ENCODE results near the gene CXorf65.
A peak's percentile ranks its signal among the peaks of the same experiment; 100 is the strongest.

The CXorf65 gene

DNA sequence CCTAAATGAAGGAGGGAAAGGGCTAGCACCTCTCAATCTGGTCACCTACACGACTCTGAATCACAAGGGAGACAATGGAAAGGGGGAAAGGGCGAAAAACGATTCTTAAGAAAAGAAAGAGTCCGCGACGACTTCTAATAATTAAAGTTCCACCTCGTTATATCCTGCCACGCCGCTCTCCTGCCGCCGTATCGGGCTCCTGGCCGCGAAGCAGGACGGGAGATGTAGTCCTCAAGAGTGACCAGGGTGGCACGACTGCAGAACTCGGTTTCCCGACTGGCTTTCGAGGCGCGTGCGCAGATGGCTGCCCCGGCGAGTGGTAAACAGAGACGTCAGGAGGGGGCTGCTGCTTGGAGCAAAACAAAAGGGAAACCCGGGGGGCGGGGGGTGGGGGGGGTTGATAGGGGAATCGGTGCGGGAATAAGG, 11.0 kb downstream of the CXorf65 start, which contains the start of gene FOXO4:
Gene FOXO4, plus strand, starts transcription at position 297 of the 426 bp plus-strand sequence. CDS start 678 bp downstream, outside the sequence.
- Histone ChIP-seq H3K4me3 (ENCODE audit: low read length in 2 of 2) (peak within 1 kb of the TSS; percentile 81 to 84), H3K27me3 (ENCODE audit: control insufficient read depth in 1 of 2, insufficient read depth in 2 of 2, low read length in 2 of 2) (peaks cover 0 to 6% of the 10 kb centered on the region in 2 donors), H3K9ac (ENCODE audit: low read length in 2 of 2) (peak within 1 kb of the TSS; percentile 63 to 74), H3K9me3 (ENCODE audit: control insufficient read depth in 2 of 2, low read length in 2 of 2) (no peaks in the 10 kb centered on the region), H3K4me1 (ENCODE audit: control insufficient read depth, insufficient read depth, low read length) (peaks cover 12% of the 10 kb centered on the region), H3K36me3 (ENCODE audit: control insufficient read depth in 2 of 2, insufficient read depth in 2 of 2, low read length in 2 of 2) (no peaks in the 10 kb centered on the region), H3K27ac (ENCODE audit: low read length) (no peak within 1 kb of the TSS)

DNA sequence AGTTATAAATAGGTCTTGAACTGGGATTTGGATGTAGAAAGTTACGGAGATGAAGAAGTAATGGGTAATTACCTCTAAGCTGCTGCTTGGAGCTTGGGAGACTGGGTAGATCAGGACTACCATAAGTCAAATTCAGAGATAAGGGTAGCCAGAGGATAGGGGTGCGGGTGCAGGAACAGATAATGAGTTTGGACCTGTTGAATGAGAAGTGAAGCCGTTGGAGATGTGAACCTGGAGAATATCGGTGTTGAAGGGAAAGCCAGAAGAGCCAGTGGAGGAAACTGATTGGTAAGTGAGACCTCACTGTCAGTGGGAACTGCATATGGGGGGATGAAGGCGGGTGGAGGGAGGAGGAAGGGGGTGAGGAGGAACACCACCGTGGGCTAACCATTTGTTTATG, 11.5 kb downstream of the CXorf65 start:
- Histone ChIP-seq H3K27me3 (ENCODE audit: control insufficient read depth in 1 of 2, insufficient read depth in 2 of 2, low read length in 2 of 2) (peaks cover 0 to 6% of the 10 kb centered on the region in 2 donors), H3K9ac (ENCODE audit: low read length in 2 of 2) (peak overlapping the region in 1 of 2 donors; percentile 63), H3K27ac (ENCODE audit: low read length) (no peak overlapping the region), H3K4me3 (ENCODE audit: low read length in 2 of 2) (peak overlapping the region; percentile 70 to 81), H3K36me3 (ENCODE audit: control insufficient read depth in 2 of 2, insufficient read depth in 2 of 2, low read length in 2 of 2) (no peaks in the 10 kb centered on the region), H3K9me3 (ENCODE audit: control insufficient read depth in 2 of 2, low read length in 2 of 2) (no peaks in the 10 kb centered on the region), H3K4me1 (ENCODE audit: control insufficient read depth, insufficient read depth, low read length) (peaks cover 12% of the 10 kb centered on the region)

DNA sequence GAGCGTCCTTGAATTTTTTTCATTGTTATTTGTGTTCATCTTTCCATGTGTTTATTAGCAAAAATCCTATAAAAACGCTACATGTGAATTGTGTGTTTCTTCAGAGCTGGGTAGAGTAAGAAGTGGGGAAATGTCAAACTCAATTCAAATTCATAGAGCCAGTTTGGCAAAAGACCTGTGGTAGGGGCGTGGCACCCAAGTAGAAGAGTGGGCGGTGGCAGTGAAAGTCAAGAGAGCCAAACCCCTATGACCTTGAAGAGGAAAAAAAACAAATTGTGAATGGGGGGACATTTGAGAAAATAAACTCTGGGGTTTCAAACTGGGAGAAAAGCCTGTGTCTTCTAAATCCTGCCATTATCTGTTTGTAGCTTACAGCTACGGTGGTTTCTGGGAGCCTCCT, 15.3 kb downstream of the CXorf65 start:
- peaks cover 0 to 4% of the 10 kb centered on the region in 2 donors for H3K27me3 ChIP-seq (ENCODE audit: control insufficient read depth in 1 of 2, insufficient read depth in 2 of 2, low read length in 2 of 2)
- no peaks in the 10 kb centered on the region for H3K9me3 ChIP-seq (ENCODE audit: control insufficient read depth in 2 of 2, low read length in 2 of 2)
- no peak overlapping the region for H3K27ac ChIP-seq (ENCODE audit: low read length)
- H3K36me3 ChIP-seq (ENCODE audit: control insufficient read depth in 2 of 2, insufficient read depth in 2 of 2, low read length in 2 of 2): no peaks in the 10 kb centered on the region
- H3K4me3 ChIP-seq (ENCODE audit: low read length in 2 of 2): no peak overlapping the region
- H3K9ac ChIP-seq (ENCODE audit: low read length in 2 of 2): no peak overlapping the region
- peaks cover 4% of the 10 kb centered on the region for H3K4me1 ChIP-seq (ENCODE audit: control insufficient read depth, insufficient read depth, low read length)

DNA sequence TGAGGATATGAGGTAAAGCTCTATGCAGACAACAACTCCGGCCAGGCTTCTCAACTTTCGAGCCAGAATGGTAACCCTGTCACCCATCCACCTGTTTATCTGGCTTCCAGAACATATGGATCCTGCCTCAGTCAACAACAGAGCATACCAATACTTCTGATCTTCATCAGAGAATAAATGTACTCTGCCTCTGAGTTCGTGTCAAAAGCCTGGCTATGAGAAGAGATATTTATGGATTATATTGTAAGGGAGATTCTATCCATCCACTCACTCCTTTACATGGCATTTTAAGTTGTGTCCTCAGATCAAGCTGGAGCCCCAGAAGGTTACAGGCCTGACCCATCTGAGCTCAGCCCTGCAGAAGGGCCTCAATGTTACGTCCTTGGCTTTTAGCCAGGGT, 20.6 kb downstream of the CXorf65 start:
- H3K27me3 ChIP-seq (ENCODE audit: control insufficient read depth in 1 of 2, insufficient read depth in 2 of 2, low read length in 2 of 2): peaks cover 0 to 5% of the 10 kb centered on the region in 2 donors
- no peaks in the 10 kb centered on the region for H3K36me3 ChIP-seq (ENCODE audit: control insufficient read depth in 2 of 2, insufficient read depth in 2 of 2, low read length in 2 of 2)
- no peaks in the 10 kb centered on the region for H3K4me1 ChIP-seq (ENCODE audit: control insufficient read depth, insufficient read depth, low read length)
- H3K9me3 ChIP-seq (ENCODE audit: control insufficient read depth in 2 of 2, low read length in 2 of 2): no peaks in the 10 kb centered on the region
- no peak overlapping the region for H3K9ac ChIP-seq (ENCODE audit: low read length in 2 of 2)
- no peak overlapping the region for H3K4me3 ChIP-seq (ENCODE audit: low read length in 2 of 2)
- H3K27ac ChIP-seq (ENCODE audit: low read length): no peak overlapping the region

DNA sequence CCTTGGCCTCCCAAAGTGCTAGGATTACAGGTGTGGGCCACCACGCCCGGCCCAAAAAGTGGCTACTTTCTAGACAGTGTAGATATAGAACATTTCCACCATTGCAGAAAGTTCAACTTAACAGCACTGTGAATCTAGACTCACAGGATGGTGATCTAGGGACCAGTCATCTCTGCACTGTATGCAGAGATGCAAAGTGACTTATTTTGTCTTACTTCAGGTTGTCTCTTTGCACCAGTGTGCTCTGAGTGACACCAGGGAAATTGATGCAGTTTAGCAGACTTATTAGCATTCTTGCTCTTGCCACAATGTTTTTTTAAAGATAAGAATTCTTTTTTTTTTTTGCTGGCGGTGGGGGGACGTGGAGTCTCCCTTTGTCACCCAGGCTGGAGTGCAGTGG, 23.7 kb downstream of the CXorf65 start:
- H3K27me3 ChIP-seq (ENCODE audit: control insufficient read depth in 1 of 2, insufficient read depth in 2 of 2, low read length in 2 of 2): peaks cover 0 to 4% of the 10 kb centered on the region in 2 donors
- H3K9ac ChIP-seq (ENCODE audit: low read length in 2 of 2): no peak overlapping the region
- no peak overlapping the region for H3K4me3 ChIP-seq (ENCODE audit: low read length in 2 of 2)
- H3K9me3 ChIP-seq (ENCODE audit: control insufficient read depth in 2 of 2, low read length in 2 of 2): no peaks in the 10 kb centered on the region
- H3K27ac ChIP-seq (ENCODE audit: low read length): no peak overlapping the region
- no peaks in the 10 kb centered on the region for H3K4me1 ChIP-seq (ENCODE audit: control insufficient read depth, insufficient read depth, low read length)
- H3K36me3 ChIP-seq (ENCODE audit: control insufficient read depth in 2 of 2, insufficient read depth in 2 of 2, low read length in 2 of 2): no peaks in the 10 kb centered on the region

DNA sequence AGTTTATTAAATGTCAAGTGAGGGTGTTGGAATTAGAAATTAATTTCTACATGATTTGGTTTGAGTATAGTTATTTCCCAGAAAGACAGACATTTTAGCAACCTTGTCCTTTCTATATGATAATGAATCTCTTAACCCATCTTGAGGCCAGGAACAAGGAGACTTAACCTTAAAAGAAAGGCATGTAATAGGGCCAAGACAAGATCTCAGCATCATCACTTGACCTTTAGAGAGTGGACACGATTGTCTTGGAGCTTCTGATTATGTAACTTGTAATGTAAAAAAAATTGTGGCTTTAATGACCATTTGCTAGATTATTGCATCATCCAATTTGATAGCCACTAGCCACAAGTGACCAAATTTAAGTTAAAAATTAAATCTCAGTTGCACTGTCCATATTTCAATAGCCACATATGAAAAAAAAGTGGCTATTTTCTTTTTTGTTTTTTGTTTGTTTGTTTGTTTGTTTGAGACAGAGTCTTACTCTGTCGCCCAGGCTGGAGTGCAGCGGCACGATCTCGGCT, 24.4 kb downstream of the CXorf65 start:
- H3K4me1 ChIP-seq (ENCODE audit: control insufficient read depth, insufficient read depth, low read length): no peaks in the 10 kb centered on the region
- no peak overlapping the region for H3K4me3 ChIP-seq (ENCODE audit: low read length in 2 of 2)
- no peak overlapping the region for H3K27ac ChIP-seq (ENCODE audit: low read length)
- H3K9ac ChIP-seq (ENCODE audit: low read length in 2 of 2): no peak overlapping the region
- H3K27me3 ChIP-seq (ENCODE audit: control insufficient read depth in 1 of 2, insufficient read depth in 2 of 2, low read length in 2 of 2): peaks cover 0 to 4% of the 10 kb centered on the region in 2 donors
- no peaks in the 10 kb centered on the region for H3K9me3 ChIP-seq (ENCODE audit: control insufficient read depth in 2 of 2, low read length in 2 of 2)
- H3K36me3 ChIP-seq (ENCODE audit: control insufficient read depth in 2 of 2, insufficient read depth in 2 of 2, low read length in 2 of 2): no peaks in the 10 kb centered on the region

DNA sequence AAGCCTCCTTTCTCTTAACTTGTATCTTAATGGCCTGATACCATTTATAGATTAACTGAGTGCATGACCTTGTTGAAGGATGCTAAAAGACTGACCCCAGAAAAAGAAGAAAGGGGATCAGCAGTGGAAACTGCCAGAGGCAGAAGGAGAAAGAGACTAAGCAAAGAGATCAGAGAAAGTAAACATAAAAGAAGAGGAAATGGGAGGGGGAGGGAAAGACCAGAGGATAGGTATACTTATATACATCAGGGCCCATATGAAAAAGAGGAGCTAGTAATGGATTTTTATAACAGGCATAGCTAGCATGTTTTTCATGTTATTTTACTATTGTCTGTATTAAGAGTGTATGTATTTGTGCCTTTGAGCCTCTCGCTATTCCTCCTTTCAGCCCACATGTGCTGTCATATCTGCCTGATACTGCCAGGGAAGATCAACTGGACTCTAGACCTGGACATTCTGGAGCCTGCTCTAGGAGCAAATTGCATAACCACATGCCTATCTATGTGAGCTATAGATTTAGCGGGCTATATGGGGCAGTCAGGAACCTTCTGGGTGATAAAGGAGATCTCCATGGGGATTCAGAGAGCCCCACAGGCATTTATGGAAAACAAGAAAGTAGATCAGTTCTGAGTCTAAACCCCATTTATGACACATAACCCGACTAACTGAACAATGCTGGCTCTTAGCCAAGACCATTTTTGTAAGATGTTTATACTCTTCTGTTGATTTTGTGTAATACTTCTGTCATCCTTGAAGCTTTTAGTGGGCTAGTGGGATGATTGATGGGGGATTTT, 25.0 kb downstream of the CXorf65 start:
- Histone ChIP-seq H3K4me1 (ENCODE audit: control insufficient read depth, insufficient read depth, low read length) (no peaks in the 10 kb centered on the region), H3K27me3 (ENCODE audit: control insufficient read depth in 1 of 2, insufficient read depth in 2 of 2, low read length in 2 of 2) (peaks cover 0 to 8% of the 10 kb centered on the region in 2 donors), H3K9me3 (ENCODE audit: control insufficient read depth in 2 of 2, low read length in 2 of 2) (no peaks in the 10 kb centered on the region), H3K9ac (ENCODE audit: low read length in 2 of 2) (no peak overlapping the region), H3K36me3 (ENCODE audit: control insufficient read depth in 2 of 2, insufficient read depth in 2 of 2, low read length in 2 of 2) (no peaks in the 10 kb centered on the region), H3K4me3 (ENCODE audit: low read length in 2 of 2) (no peak overlapping the region), H3K27ac (ENCODE audit: low read length) (no peak overlapping the region)

DNA sequence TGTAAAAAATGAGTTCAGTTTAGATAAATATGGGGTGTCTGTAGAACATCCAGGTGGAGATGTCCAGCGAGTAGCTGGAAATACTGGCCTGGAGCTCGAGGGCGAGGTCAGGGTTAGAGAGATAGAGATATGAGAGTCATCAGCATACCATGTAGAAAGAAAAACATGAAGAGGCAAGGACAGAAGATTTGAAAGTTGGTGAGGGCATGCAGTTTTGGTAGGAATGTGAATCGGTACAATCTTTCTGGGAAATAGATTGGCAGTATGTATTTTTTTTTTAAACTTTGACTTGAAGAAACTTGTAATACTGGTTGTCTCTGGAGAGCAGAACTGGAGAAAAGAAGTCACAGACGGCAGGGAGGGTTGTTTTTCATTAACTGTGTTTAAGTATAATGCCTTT, 36.0 kb downstream of the CXorf65 start:
- Histone ChIP-seq H3K27ac (ENCODE audit: low read length) (no peak overlapping the region), H3K4me3 (ENCODE audit: low read length in 2 of 2) (no peak overlapping the region), H3K9me3 (ENCODE audit: control insufficient read depth in 2 of 2, low read length in 2 of 2) (no peaks in the 10 kb centered on the region), H3K27me3 (ENCODE audit: control insufficient read depth in 1 of 2, insufficient read depth in 2 of 2, low read length in 2 of 2) (peaks cover 0 to 4% of the 10 kb centered on the region in 2 donors), H3K36me3 (ENCODE audit: control insufficient read depth in 2 of 2, insufficient read depth in 2 of 2, low read length in 2 of 2) (no peaks in the 10 kb centered on the region), H3K4me1 (ENCODE audit: control insufficient read depth, insufficient read depth, low read length) (no peaks in the 10 kb centered on the region), H3K9ac (ENCODE audit: low read length in 2 of 2) (no peak overlapping the region)

DNA sequence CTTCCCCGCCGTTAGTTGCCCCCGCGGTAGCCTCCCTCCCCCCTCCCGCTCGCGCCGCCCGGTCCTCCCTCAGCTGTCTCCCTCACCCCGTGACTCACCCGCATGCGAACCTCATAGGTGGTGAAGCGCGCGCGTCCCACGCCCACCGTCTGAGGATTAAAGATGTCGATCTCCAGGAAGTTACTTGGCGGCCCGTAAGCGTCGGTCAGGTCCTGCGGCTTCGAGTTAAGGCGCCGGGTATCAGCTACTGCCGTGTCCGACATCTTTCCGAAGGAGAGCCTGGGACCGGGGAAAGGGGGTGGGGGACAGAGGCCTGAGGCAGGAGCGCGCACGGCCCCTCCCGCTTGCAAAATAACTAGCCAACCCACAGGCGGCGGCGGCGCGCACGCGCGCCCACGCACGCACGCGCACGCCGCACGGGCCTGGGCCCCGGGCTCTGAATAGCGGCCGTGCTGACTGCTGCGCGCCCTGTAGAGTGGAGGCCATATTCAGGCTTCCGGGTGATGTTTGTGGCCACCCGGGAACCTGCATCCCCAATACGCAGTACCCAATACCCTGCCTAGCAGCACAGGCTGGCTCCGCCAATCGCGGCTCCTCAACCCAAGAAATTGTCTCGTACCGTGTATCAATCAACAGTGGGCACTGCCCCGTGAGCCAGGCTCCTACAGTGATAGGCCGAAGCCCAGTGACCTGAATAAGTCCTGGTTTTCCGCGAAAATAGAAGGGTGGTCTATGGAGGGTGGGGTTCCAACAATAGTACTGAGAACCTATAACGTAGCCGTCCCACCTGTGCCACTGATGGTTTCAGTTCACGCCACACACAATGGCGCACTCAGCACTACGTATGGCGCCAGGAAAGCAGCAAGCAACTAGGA, 38.3 kb downstream of the CXorf65 start, which contains the start of gene SNX12:
Gene SNX12, minus strand, starts transcription at position 291 of the 875 bp plus-strand sequence. Its CDS starts 28 bp downstream, at position 263.
- Histone ChIP-seq H3K27ac (ENCODE audit: low read length) (peak within 1 kb of the TSS; percentile 73), H3K9me3 (ENCODE audit: control insufficient read depth in 2 of 2, low read length in 2 of 2) (no peaks in the 10 kb centered on the region)

DNA sequence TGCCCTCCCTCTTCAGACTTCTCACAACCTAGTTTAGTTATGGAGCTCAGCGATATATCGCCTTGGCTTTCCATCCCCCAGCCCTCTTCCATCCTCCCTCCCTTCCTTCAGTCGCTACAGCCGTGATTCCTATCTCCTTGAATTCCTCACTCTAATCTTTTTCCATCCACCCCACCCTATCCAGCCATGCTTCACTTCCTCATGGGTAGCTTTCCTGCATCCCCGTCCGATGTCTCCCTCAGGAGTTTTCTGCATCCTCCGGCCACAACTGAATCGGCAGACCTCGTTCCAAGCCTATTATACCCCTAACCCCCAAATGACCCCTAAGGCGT, 38.9 kb downstream of the CXorf65 start:
- H3K36me3 ChIP-seq (ENCODE audit: control insufficient read depth in 2 of 2, insufficient read depth in 2 of 2, low read length in 2 of 2): no peaks in the 10 kb centered on the region
- peak overlapping the region; percentile 73 for H3K27ac ChIP-seq (ENCODE audit: low read length)
- no peaks in the 10 kb centered on the region for H3K4me1 ChIP-seq (ENCODE audit: control insufficient read depth, insufficient read depth, low read length)
- peaks cover 0 to 4% of the 10 kb centered on the region in 2 donors for H3K27me3 ChIP-seq (ENCODE audit: control insufficient read depth in 1 of 2, insufficient read depth in 2 of 2, low read length in 2 of 2)
- H3K9ac ChIP-seq (ENCODE audit: low read length in 2 of 2): peak overlapping the region; percentile 72 to 81
- no peaks in the 10 kb centered on the region for H3K9me3 ChIP-seq (ENCODE audit: control insufficient read depth in 2 of 2, low read length in 2 of 2)
- H3K4me3 ChIP-seq (ENCODE audit: low read length in 2 of 2): peak overlapping the region; percentile 79 to 90

More for the DNA sequence above, 38.3 kb downstream of the CXorf65 start, which contains the start of gene SNX12:
- peaks cover 0 to 4% of the 10 kb centered on the region in 2 donors for H3K27me3 ChIP-seq (ENCODE audit: control insufficient read depth in 1 of 2, insufficient read depth in 2 of 2, low read length in 2 of 2)
- peak within 1 kb of the TSS; percentile 74 to 81 for H3K9ac ChIP-seq (ENCODE audit: low read length in 2 of 2)
- peak within 1 kb of the TSS; percentile 79 to 90 for H3K4me3 ChIP-seq (ENCODE audit: low read length in 2 of 2)
- no peaks in the 10 kb centered on the region for H3K36me3 ChIP-seq (ENCODE audit: control insufficient read depth in 2 of 2, insufficient read depth in 2 of 2, low read length in 2 of 2)
- H3K4me1 ChIP-seq (ENCODE audit: control insufficient read depth, insufficient read depth, low read length): no peaks in the 10 kb centered on the region

Data from stomach smooth muscle (tissue), 2 donors.